Breast epithelium (tissue), 3 donors: ENCODE results near the gene HMGCS1.

ENCODE experiments used
- POLR2AphosphoS5 ChIP-seq, 3 donors: sonication (generic); formaldehyde crosslinking; IDR thresholded peaks; one replicate each; pipeline ENCODE4 v1.6.1; 2017; ENCODE audit warnings: antibody characterized with exemption in 3 of 3
- TF ChIP-seq, protein P1 (sequence below), 3 donors: fragments of 450-650 bp; IDR thresholded peaks; one replicate each; pipeline ENCODE4 v1.5.1; 2016 to 2017; ENCODE audit warnings: antibody characterized with exemption in 3 of 3, mild to moderate bottlenecking in 3 of 3, moderate library complexity in 3 of 3

DNA sequence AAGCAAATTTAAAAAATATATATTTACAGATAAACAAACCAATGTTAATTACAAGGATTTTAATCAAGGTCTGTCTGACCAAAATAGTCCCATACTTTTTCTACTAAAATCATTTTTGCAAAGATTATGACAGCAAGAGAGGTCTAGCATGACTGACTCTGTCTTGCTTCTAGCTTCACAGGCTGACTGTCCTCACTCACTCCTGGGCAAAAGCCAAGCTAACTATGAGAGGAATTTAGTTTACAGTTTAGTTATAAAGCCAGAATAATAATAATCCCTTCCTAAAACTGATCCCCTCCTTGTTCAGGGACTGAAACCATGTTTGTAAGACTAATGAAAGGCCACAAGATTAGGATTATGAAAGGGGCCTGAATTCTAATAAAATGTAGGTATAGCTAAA, 45.5 kb upstream of the HMGCS1 start:
- TF ChIP-seq, protein P1, sequence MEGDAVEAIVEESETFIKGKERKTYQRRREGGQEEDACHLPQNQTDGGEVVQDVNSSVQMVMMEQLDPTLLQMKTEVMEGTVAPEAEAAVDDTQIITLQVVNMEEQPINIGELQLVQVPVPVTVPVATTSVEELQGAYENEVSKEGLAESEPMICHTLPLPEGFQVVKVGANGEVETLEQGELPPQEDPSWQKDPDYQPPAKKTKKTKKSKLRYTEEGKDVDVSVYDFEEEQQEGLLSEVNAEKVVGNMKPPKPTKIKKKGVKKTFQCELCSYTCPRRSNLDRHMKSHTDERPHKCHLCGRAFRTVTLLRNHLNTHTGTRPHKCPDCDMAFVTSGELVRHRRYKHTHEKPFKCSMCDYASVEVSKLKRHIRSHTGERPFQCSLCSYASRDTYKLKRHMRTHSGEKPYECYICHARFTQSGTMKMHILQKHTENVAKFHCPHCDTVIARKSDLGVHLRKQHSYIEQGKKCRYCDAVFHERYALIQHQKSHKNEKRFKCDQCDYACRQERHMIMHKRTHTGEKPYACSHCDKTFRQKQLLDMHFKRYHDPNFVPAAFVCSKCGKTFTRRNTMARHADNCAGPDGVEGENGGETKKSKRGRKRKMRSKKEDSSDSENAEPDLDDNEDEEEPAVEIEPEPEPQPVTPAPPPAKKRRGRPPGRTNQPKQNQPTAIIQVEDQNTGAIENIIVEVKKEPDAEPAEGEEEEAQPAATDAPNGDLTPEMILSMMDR (IDR thresholded peaks at IDR 0.05), result no peak
- TF ChIP-seq POLR2AphosphoS5 (IDR thresholded peaks at IDR 0.05), result no peak
